Measurements from ENCODE around the gene IPPK.

IPPK gene

GRCh38 chr9:92704528-92704927, 34.6 kb upstream of the IPPK start:
- no peak for DNase-seq (ENCODE audit: low spot score)
- CTCF ChIA-PET, result interaction anchor here (1.4 kb wide), 1 partner anchor 11 kb away, joined by 6 read pairs; no protein-coding TSS in a partner anchor
- no peak for TF ChIP-seq CTCF (conservative IDR thresholded peaks at IDR 0.05; ENCODE audit: low read depth)
- POLR2A ChIA-PET (ENCODE audit: low non-redundant PET), result no interaction called here
- no peak overlapping the region for H3K27ac ChIP-seq

GRCh38 chr9:92696619-92697018, 26.7 kb upstream of the IPPK start:
- no peak for DNase-seq (ENCODE audit: low spot score)
- no peak for TF ChIP-seq CTCF (conservative IDR thresholded peaks at IDR 0.05; ENCODE audit: low read depth)
- POLR2A ChIA-PET (ENCODE audit: low non-redundant PET), result no interaction called here
- CTCF ChIA-PET, result no interaction called here
- no peak overlapping the region for H3K27ac ChIP-seq

GRCh38 chr9:92686954-92687353, 17.0 kb upstream of the IPPK start:
- no peak for DNase-seq (ENCODE audit: low spot score)
- ChIA-PET POLR2A (ENCODE audit: low non-redundant PET) (no interaction called here), CTCF (no interaction called here)
- TF ChIP-seq CTCF (conservative IDR thresholded peaks at IDR 0.05; ENCODE audit: low read depth), result no peak; the same call in 1 of the 2 replicates
- H3K27ac ChIP-seq, result no peak overlapping the region

GRCh38 chr9:92685022-92685421, 15.1 kb upstream of the IPPK start:
- DNase-seq (ENCODE audit: low spot score), result no peak
- POLR2A ChIA-PET (ENCODE audit: low non-redundant PET), result no interaction called here
- CTCF ChIA-PET, result interaction anchor here (0.5 to 0.7 kb wide), 2 partner anchors 36 to 82 kb away, joined by 3 to 5 read pairs; no protein-coding TSS in a partner anchor
- H3K27ac ChIP-seq, result no peak overlapping the region
- TF ChIP-seq CTCF (conservative IDR thresholded peaks at IDR 0.05; ENCODE audit: low read depth), result no peak

DNA sequence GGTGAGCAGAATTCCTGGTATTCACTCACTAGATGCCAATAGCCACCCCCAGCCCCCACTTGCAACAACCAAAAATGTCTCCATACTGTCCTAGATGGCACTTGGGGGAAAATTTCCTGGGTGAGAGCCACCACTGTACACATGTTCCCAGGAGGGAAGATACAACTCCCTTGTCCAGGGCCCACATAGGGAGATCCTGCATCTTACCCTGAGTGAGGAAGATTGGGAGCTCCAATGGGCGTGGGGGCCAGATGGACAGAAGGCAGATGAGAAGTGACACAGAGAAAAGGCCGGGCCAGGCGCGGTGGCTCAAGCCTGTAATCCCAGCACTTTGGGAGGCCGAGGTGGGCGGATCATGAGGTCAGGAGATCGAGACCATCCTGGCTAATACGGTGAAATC, 12.3 kb upstream of the IPPK start:
- ChIA-PET CTCF (no interaction called here), POLR2A (ENCODE audit: low non-redundant PET) (interaction anchor here (0.6 kb wide), 1 partner anchor 310 kb away, joined by 8 read pairs; no protein-coding TSS in a partner anchor)
- H3K27ac ChIP-seq, result peak overlapping the region; percentile 77
- no peak for TF ChIP-seq CTCF (conservative IDR thresholded peaks at IDR 0.05; ENCODE audit: low read depth)
- no peak for DNase-seq (ENCODE audit: low spot score)

DNA sequence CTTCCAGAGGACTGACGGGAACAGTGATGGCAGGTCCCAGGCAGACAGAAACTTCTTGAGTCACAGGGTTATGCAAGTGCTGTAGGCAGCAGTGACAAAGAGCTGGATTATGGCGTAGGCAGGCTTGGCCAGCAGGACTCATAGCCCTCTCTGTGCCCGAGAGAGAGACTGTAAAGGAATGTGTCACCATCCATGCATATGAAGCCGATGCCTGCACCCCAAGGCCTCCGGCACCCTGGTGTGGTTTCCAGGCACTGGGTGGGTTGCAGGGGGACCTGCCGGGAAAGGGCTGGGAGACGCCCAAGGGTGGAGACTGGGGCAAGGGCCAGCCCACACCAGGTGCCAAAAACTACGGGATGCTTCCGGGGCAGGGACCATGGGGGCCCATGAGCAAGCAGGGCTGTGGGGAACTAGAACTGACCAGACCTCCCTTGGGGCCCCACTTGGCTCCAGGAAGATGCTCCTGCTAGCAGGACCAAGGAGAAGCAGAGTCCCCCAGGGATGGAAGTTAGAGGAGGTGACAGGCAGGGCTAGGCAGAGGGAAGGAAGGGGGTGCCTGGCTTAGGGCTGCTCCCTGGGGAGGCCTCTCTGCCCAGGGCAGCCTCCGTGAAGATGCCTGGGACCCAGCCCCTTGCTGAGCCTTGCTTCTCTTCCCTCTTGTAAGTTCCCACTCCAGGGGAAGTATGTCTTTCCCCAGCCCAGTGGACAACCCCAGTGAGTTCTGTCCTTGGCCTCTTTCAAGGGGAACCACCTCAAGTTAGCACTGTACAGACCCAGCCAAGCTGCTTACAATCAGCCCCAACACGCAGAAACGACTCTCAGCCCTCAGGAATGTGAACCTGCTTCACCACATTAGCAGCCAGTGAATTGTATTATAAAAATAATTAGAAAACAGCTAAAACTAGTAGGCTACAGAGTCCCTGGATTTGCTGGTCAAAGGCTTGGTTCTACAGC, 10.5 kb upstream of the IPPK start:
- peak overlapping the region; percentile 95 for H3K27ac ChIP-seq
- ChIA-PET CTCF (interaction anchor here (1.1 kb wide), 1 partner anchor 36 kb away, joined by 4 read pairs; no protein-coding TSS in a partner anchor), POLR2A (ENCODE audit: low non-redundant PET) (interaction anchor here (1.4 kb wide), 1 partner anchor 10 kb away, joined by 6 read pairs; the partner anchor contains the start of gene IPPK)
- TF ChIP-seq CTCF (conservative IDR thresholded peaks at IDR 0.05; ENCODE audit: low read depth), result no peak
- peak; percentile 88 for DNase-seq (ENCODE audit: low spot score)
